Large intestine (tissue), 1 donor: ENCODE measurements around the gene AMT. TPM values are rescaled to one million over a fixed set of nuclear protein-coding genes. Genes with fewer than 3 reads are reported as not detected.

Experiments
- polyA plus RNA-seq: library from polyadenylated mRNA; unstranded; fragments of 120-200 nt; gene quantifications from one replicate; pipeline ENCODE4 v1.2.1, GENCODE V29; 2013

Gene AMT
- polyA plus RNA-seq, 1 donor: 42.3 TPM

Other genes starting within 250 kb of the AMT start
- gene C3orf62, start 145.2 kb downstream of the AMT start, polyA plus RNA-seq: 9.5 TPM
- 48.6 TPM for gene USP4, start 82.4 kb downstream of the AMT start, polyA plus RNA-seq
- 218 TPM for gene GPX1, start 64.1 kb downstream of the AMT start, polyA plus RNA-seq
- gene RHOA, start 10.5 kb downstream of the AMT start, polyA plus RNA-seq: 332 TPM
- 23.7 TPM for gene TCTA, start 10.1 kb downstream of the AMT start, polyA plus RNA-seq
- gene NICN1, start 6.9 kb upstream of the AMT start, polyA plus RNA-seq: 14.8 TPM
- gene DAG1, start 47.8 kb upstream of the AMT start, polyA plus RNA-seq: 41.7 TPM
- 1.3 TPM for gene BSN, start 132.0 kb upstream of the AMT start, polyA plus RNA-seq